H1 (cell line): Measurements from ENCODE around the gene MUC2. TPM values are rescaled to one million over a fixed set of nuclear protein-coding genes. Genes with fewer than 3 reads are reported as not detected.

Experiments used
- CHD7 ChIP-seq: fragments of 300-600 bp; sonication (generic); IDR thresholded peaks from 2 replicates; pipeline ENCODE4 v1.7.1; 2012; ENCODE audit warnings: low read length, moderate library complexity, mild to moderate bottlenecking, inconsistent platforms; ENCODE audit not compliant: insufficient replicate concordance
- HDAC6 ChIP-seq: IDR thresholded peaks from one replicate; pipeline ENCODE4 v1.7.1; 2012; ENCODE audit warnings: low read depth, mild to moderate bottlenecking, inconsistent platforms, low read length, moderate library complexity
- NRF1 ChIP-seq: IDR thresholded peaks from 2 replicates; pipeline ENCODE4 v1.6.1; 2011; ENCODE audit warnings: mild to moderate bottlenecking, low read depth, low read length, improper control_type of control experiment
- polyA plus RNA-seq, 7 experiments: library from polyadenylated mRNA; depleted of rRNA in 3 of 7; stranded (reverse) in 5 of 7; unstranded in 2 of 7; fragments of >200 nt in 5 of 7; fragments of 200-250 nt in 2 of 7; gene quantifications; 1 replicate in 5 of 7; 2 replicates in 1 of 7; 4 replicates in 1 of 7; pipeline versions ENCODE4 v1.2.1 to v1.2.3, GENCODE V29; 2011 to 2013; ENCODE audit warnings: missing spikeins in 2 of 7, mixed read lengths in 2 of 7
- total RNA-seq: library from RNA; stranded (reverse); fragmentation: NEBNext Ultra II Directional; extraction: Animal tissue kit (Norgen Biotek cat#: 25700); gene quantifications from 2 replicates; pipeline ENCODE4 v1.2.1, GENCODE V29; 2021

Gene MUC2
- total and polyA plus RNA-seq, 2 of the 8 experiments (the other 6 are each of a cell fraction or from before 2014, with no cell fraction given): not detected

GRCh38 chr11:1049911-1050580 is 24.6 kb upstream of the MUC2 start (continued):
- no peak for TF ChIP-seq CHD7
- no peak for TF ChIP-seq NRF1
- no peak for TF ChIP-seq HDAC6
- TF ChIP-seq, all 59 proteins: peak for 0
